ENCODE measurements around the gene FOLR3. TPM values are rescaled to one million over a fixed set of nuclear protein-coding genes. Genes with fewer than 3 reads are reported as not detected.
"Not testable (repeated sequence)": the region's sequence is repeated elsewhere in the genome, so short reads cannot be mapped to it uniquely, and the experiment has no call there.

The FOLR3 gene
- total RNA-seq (2014; rRNA removed; shearing (Covaris generic)) (not detected in 2 replicates), total RNA-seq (2022) (not detected in 2 replicates), Bru-seq, nascent RNA (not detected), BruChase-seq, experiment 1, labeled RNA remaining after a 6-hour chase (not detected), BruChase-seq, experiment 2, labeled RNA remaining after a 2-hour chase (not detected)
- long read RNA-seq, result 0 reads

GRCh38 chr11:72135473-72135872 is at the start of gene FOLR3:
Gene FOLR3, plus strand, starts transcription at chr11:72135725. Its CDS starts 228 bp downstream, at chr11:72135953.
- H3K79me2 ChIP-seq (ENCODE audit: insufficient read depth, low read depth, low read length); H3K27ac ChIP-seq (ENCODE audit: low read depth, low read length, poor library complexity, severe bottlenecking); H3K9me2 ChIP-seq (ENCODE audit: insufficient read depth, low read length); H4K20me1 ChIP-seq (ENCODE audit: insufficient read depth, low read length); intact Hi-C loops (cut with micrococcal nuclease; ENCODE audit: unreplicated experiment); DNase-seq (ENCODE audit: low spot score); H2AFZ ChIP-seq (ENCODE audit: low read length); CTCF ChIA-PET (ENCODE audit: unreplicated experiment); H3K4me1 ChIP-seq (ENCODE audit: insufficient read depth, low read length, poor library complexity, severe bottlenecking); BruUV-seq (replicated peaks); H3K36me3 ChIP-seq (ENCODE audit: insufficient read depth, low read length); H3K4me3 ChIP-seq (ENCODE audit: low read depth, low read length, poor library complexity, severe bottlenecking); H3K9me3 ChIP-seq (ENCODE audit: low read length); POLR2A ChIA-PET; H3K4me2 ChIP-seq (ENCODE audit: low read length): not testable (repeated sequence)

DNA sequence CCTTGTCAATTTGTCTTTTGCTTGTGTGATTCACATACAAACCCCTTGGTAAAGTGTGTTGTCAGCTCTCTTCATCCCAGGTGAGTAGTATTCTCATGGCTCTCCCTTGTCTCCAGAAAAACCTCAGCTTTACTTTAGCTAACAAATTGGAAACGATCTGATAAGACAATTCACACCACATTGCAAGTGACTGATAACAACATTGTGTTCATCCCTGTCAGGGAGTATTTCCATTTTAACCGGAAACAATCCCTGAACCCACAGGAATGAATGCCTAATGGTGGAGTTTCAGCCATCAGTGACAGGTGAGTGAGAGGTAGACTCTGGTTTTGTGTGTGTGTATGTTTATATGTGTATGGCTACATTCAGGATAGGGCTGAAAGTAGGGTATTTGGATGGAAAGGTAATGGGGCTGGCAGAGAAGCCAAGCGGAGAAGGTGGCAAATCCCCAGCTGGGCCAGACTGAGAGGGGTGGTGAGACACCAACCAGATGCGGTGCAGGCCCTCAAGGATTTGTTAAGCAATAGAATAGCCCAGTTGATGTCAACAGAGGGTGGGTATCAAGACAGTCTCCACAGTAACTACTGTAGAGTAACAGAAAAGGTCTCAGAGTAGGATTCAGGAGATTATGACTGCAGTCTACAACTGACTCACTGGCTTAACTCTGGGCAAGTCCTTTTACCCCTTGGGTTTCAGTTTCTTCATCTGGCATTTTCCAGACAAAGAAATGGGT is 47.3 kb upstream of the FOLR3 start:
- Histone ChIP-seq H3K9me2 (ENCODE audit: insufficient read depth, low read length) (no peaks in the 10 kb centered on the region), H2AFZ (ENCODE audit: low read length) (no peak overlapping the region), H3K79me2 (ENCODE audit: insufficient read depth, low read depth, low read length) (no peaks in the 10 kb centered on the region), H3K27ac (ENCODE audit: low read depth, low read length, poor library complexity, severe bottlenecking) (no peak overlapping the region), H3K4me2 (ENCODE audit: low read length) (no peak overlapping the region), H3K4me3 (ENCODE audit: low read depth, low read length, poor library complexity, severe bottlenecking) (no peak overlapping the region), H3K4me1 (ENCODE audit: insufficient read depth, low read length, poor library complexity, severe bottlenecking) (peaks cover 6% of the 10 kb centered on the region), H4K20me1 (ENCODE audit: insufficient read depth, low read length) (no peaks in the 10 kb centered on the region), H3K36me3 (ENCODE audit: insufficient read depth, low read length) (peaks cover 9% of the 10 kb centered on the region; the same call in 1 of the 2 replicates), H3K9me3 (ENCODE audit: low read length) (no peaks in the 10 kb centered on the region)
- no peak for DNase-seq (ENCODE audit: low spot score)
- no TSS peak for BruUV-seq (replicated peaks)
- POLR2A ChIA-PET, result no interaction called here
- CTCF ChIA-PET (ENCODE audit: unreplicated experiment), result no interaction called here
- intact Hi-C loops (cut with micrococcal nuclease; ENCODE audit: unreplicated experiment), result no loop called here
- TF ChIP-seq, protein P1, sequence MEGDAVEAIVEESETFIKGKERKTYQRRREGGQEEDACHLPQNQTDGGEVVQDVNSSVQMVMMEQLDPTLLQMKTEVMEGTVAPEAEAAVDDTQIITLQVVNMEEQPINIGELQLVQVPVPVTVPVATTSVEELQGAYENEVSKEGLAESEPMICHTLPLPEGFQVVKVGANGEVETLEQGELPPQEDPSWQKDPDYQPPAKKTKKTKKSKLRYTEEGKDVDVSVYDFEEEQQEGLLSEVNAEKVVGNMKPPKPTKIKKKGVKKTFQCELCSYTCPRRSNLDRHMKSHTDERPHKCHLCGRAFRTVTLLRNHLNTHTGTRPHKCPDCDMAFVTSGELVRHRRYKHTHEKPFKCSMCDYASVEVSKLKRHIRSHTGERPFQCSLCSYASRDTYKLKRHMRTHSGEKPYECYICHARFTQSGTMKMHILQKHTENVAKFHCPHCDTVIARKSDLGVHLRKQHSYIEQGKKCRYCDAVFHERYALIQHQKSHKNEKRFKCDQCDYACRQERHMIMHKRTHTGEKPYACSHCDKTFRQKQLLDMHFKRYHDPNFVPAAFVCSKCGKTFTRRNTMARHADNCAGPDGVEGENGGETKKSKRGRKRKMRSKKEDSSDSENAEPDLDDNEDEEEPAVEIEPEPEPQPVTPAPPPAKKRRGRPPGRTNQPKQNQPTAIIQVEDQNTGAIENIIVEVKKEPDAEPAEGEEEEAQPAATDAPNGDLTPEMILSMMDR (conservative IDR thresholded peaks at IDR 0.05; ENCODE audit: low read length), result no peak
- no peak for TF ChIP-seq EZH2phosphoT487 (IDR thresholded peaks at IDR 0.05; ENCODE audit: borderline replicate concordance, low read depth, low read length)

GRCh38 chr11:72091292-72091691 is 44.2 kb upstream of the FOLR3 start:
- TF ChIP-seq, protein P1 (conservative IDR thresholded peaks at IDR 0.05; ENCODE audit: low read length), result peak; percentile 95
- TF ChIP-seq EZH2phosphoT487 (IDR thresholded peaks at IDR 0.05; ENCODE audit: borderline replicate concordance, low read depth, low read length), result no peak
- H3K4me1 ChIP-seq (ENCODE audit: insufficient read depth, low read length, poor library complexity, severe bottlenecking), result peaks cover 6% of the 10 kb centered on the region
- no peaks in the 10 kb centered on the region for H3K9me3 ChIP-seq (ENCODE audit: low read length)
- BruUV-seq (replicated peaks), result no TSS peak
- peak; percentile 83 for DNase-seq (ENCODE audit: low spot score)
- H3K4me2 ChIP-seq (ENCODE audit: low read length), result peak overlapping the region; percentile 17; the same call in 1 of the 2 replicates
- no peak overlapping the region for H3K4me3 ChIP-seq (ENCODE audit: low read depth, low read length, poor library complexity, severe bottlenecking)
- H3K9me2 ChIP-seq (ENCODE audit: insufficient read depth, low read length), result no peaks in the 10 kb centered on the region
- no peaks in the 10 kb centered on the region for H3K79me2 ChIP-seq (ENCODE audit: insufficient read depth, low read depth, low read length)
- ChIA-PET CTCF (ENCODE audit: unreplicated experiment) (interaction anchor here (0.6 to 1.9 kb wide), 6 partner anchors 10 to 69 kb away, joined by 3 to 22 read pairs (median 5); partner anchors contain the start of genes LAMTOR1 and LRRC51), POLR2A (interaction anchor here (1.0 to 1.6 kb wide), 3 partner anchors 10 to 66 kb away, joined by 3 to 5 read pairs (median 3); no protein-coding TSS in a partner anchor)
- no peak overlapping the region for H2AFZ ChIP-seq (ENCODE audit: low read length)
- intact Hi-C loops (cut with micrococcal nuclease; ENCODE audit: unreplicated experiment), result loop anchor here (1.0 to 2.0 kb wide), 2 partner anchors 66 to 114 kb away; no protein-coding TSS in a partner anchor
- H3K36me3 ChIP-seq (ENCODE audit: insufficient read depth, low read length), result peaks cover 21% of the 10 kb centered on the region; the same call in 1 of the 2 replicates
- H3K27ac ChIP-seq (ENCODE audit: low read depth, low read length, poor library complexity, severe bottlenecking), result no peak overlapping the region
- no peaks in the 10 kb centered on the region for H4K20me1 ChIP-seq (ENCODE audit: insufficient read depth, low read length)
